OCI-LY1 (cell line): ENCODE data around the gene ACAP2.

Source experiments
- H2AFZ ChIP-seq: fragments of 200-600 bp; sonication (generic), shearing (Covaris generic); 2 replicates; pipeline ENCODE4 v1.6.0; 2014; ENCODE audit warnings: antibody characterized with exemption, mild to moderate bottlenecking, low read length
- H3F3A ChIP-seq: fragments of 200-600 bp; sonication (generic), shearing (Covaris generic); 2 replicates; pipeline ENCODE4 v1.6.0; 2014; ENCODE audit warnings: mild to moderate bottlenecking, antibody characterized with exemption, low read length, moderate library complexity; ENCODE audit not compliant: insufficient read depth
- H3K27ac ChIP-seq: fragments of 200-600 bp; sonication (generic); 2 replicates; pipeline ENCODE4 v1.5.1; 2014; ENCODE audit warnings: low read length, mixed run types, mild to moderate bottlenecking, low read depth; ENCODE audit not compliant: poor library complexity, severe bottlenecking
- H3K27me3 ChIP-seq: fragments of 200-600 bp; sonication (generic); 2 replicates; pipeline ENCODE4 v1.6.0; 2014; ENCODE audit warnings: antibody characterized with exemption, mild to moderate bottlenecking, low read length, moderate library complexity; ENCODE audit not compliant: insufficient read depth
- H3K36me3 ChIP-seq: fragments of 200-600 bp; sonication (generic); 2 replicates; pipeline ENCODE4 v1.6.1; 2014; ENCODE audit warnings: mild to moderate bottlenecking, antibody characterized with exemption, low read length, moderate library complexity, mixed read lengths; ENCODE audit not compliant: insufficient read depth
- H3K4me1 ChIP-seq: fragments of 200-600 bp; sonication (generic); 2 replicates; pipeline ENCODE4 v1.5.1; 2014; ENCODE audit warnings: mild to moderate bottlenecking, low read length, moderate library complexity; ENCODE audit not compliant: insufficient read depth, severe bottlenecking
- H3K4me2 ChIP-seq: fragments of 200-600 bp; sonication (generic), shearing (Covaris generic); 2 replicates; pipeline ENCODE4 v1.6.1; 2014; ENCODE audit warnings: low read length
- H3K4me3 ChIP-seq: fragments of 200-600 bp; sonication (generic); 2 replicates; pipeline ENCODE4 v1.5.1; 2014; ENCODE audit warnings: low read length, low read depth, mild to moderate bottlenecking, mixed read lengths; ENCODE audit not compliant: poor library complexity, severe bottlenecking
- H3K79me2 ChIP-seq: fragments of 200-600 bp; shearing (Covaris generic); 2 replicates; pipeline ENCODE4 v1.6.1; 2016; ENCODE audit warnings: mixed run types, low read length, mixed read lengths; ENCODE audit not compliant: insufficient read depth
- H3K9ac ChIP-seq: fragments of 200-600 bp; sonication (generic), shearing (Covaris generic); 2 replicates; pipeline ENCODE4 v1.6.1; 2014; ENCODE audit warnings: mild to moderate bottlenecking, low read length, mixed read lengths
- H3K9me2 ChIP-seq: fragments of 200-600 bp; sonication (generic), shearing (Covaris generic); 2 replicates; pipeline ENCODE4 v1.6.1; 2014; ENCODE audit warnings: low read depth, mild to moderate bottlenecking, low read length, mixed read lengths
- H3K9me3 ChIP-seq: fragments of 200-600 bp; shearing (Covaris generic); 2 replicates; pipeline ENCODE4 v1.6.1; 2014; ENCODE audit warnings: low read length, mixed read lengths
- H4K20me1 ChIP-seq: fragments of 200-600 bp; sonication (generic), shearing (Covaris generic); 2 replicates; pipeline ENCODE4 v1.6.0; 2016; ENCODE audit warnings: mild to moderate bottlenecking, low read length; ENCODE audit not compliant: insufficient read depth
- EZH2 ChIP-seq: fragments of 200-600 bp; sonication (generic), shearing (Covaris generic); IDR thresholded peaks from 2 replicates; pipeline ENCODE4 v1.8.0; 2017; ENCODE audit warnings: borderline replicate concordance, mixed run types, mild to moderate bottlenecking, antibody characterized with exemption, low read length, moderate library complexity, mixed read lengths
- TF ChIP-seq, protein P1 (sequence below): fragments of 200-600 bp; sonication (generic), shearing (Covaris generic); IDR thresholded peaks from 2 replicates; pipeline ENCODE4 v1.5.1; 2017; ENCODE audit warnings: mild to moderate bottlenecking, antibody characterized with exemption, low read length, moderate library complexity, mixed read lengths

ACAP2 gene

DNA sequence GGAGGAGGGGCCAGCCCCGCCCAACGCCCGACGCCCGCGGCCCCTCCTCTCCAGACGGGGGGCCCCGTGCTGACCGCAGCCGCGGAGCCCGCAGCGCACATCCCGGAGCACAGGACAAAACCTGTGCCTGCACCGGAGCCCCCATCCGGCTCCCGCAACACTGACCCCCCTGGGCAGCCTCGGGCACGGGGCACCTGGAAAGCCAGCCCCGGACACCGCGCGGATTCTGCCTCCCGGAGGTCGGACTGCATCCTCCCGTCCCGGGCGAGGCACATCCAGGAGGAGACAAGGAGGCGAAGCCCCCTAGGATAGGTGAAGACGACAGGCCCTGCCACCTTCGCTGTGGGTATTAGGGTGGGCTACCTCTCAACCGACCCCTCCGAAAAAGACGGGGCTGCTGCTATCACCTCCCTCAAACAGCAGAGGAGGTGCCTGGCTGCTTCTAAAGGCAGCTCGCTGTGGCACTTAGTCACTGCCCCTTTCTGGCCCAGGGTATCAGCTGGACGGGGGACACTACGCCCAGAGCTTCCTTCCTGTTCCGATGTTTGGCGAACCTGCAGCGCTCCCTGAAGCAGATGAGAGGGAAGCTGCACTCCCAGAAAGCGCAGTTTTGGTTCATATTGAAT is 182.4 kb downstream of the ACAP2 start:
- Histone ChIP-seq H4K20me1 (no peaks in the 10 kb centered on the region), H3K79me2 (no peaks in the 10 kb centered on the region), H3K4me2 (peak overlapping the region; percentile 94), H3K27me3 (no peaks in the 10 kb centered on the region), H3K9me2 (no peaks in the 10 kb centered on the region), H3K4me1 (peaks cover 25% of the 10 kb centered on the region), H3K9ac (peak overlapping the region; percentile 53), H3K9me3 (no peaks in the 10 kb centered on the region), H2AFZ (no peak overlapping the region), H3K4me3 (peak overlapping the region; percentile 66), H3K36me3 (no peaks in the 10 kb centered on the region; the same call in 1 of the 2 replicates), H3F3A (no peaks in the 10 kb centered on the region; the same call in 1 of the 2 replicates), H3K27ac (no peak overlapping the region)
- TF ChIP-seq, protein P1, sequence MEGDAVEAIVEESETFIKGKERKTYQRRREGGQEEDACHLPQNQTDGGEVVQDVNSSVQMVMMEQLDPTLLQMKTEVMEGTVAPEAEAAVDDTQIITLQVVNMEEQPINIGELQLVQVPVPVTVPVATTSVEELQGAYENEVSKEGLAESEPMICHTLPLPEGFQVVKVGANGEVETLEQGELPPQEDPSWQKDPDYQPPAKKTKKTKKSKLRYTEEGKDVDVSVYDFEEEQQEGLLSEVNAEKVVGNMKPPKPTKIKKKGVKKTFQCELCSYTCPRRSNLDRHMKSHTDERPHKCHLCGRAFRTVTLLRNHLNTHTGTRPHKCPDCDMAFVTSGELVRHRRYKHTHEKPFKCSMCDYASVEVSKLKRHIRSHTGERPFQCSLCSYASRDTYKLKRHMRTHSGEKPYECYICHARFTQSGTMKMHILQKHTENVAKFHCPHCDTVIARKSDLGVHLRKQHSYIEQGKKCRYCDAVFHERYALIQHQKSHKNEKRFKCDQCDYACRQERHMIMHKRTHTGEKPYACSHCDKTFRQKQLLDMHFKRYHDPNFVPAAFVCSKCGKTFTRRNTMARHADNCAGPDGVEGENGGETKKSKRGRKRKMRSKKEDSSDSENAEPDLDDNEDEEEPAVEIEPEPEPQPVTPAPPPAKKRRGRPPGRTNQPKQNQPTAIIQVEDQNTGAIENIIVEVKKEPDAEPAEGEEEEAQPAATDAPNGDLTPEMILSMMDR, result no peak
- TF ChIP-seq EZH2, result no peak

DNA sequence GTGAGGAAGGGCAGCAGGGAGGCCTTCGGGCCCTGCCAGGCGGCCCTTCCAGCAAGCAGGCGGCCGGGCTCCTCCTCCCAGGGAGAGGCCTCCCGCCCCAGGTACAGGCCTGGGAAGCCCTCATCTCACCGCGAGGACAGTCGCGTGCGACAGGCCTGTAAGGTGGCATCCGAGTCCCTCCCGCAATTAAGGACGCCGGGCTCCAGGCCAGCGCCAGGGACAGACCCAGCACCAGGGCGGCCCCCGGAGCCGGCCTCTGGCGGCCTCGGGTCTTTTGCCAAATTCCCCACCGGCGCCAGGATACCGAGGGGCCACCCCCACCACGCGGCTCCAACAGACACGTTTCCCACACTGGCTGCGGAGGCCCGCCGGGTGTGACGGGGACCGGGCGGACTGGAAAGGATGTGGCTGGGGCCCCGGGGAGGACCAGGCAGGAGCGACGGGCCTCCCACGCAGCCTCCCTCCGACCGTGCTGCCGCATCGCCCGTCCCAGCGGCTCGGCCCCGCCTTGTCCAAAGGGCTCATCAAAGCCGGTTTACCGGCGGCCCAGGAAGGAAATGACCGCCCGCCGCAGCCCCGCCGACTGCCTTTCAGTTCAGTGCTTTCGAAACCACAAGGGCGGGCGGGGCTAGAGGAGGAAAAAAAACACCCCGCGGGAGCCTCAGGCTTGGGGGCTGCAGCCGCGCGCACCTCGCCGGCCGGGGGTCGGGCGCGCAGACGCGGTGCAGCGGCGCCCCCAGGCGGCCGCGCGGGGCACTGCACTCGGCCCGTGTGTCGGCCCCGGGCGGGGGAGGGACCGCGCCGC is 183.1 kb downstream of the ACAP2 start:
- no peaks in the 10 kb centered on the region; the same call in 1 of the 2 replicates for H3K27me3 ChIP-seq
- no peaks in the 10 kb centered on the region for H3K9me3 ChIP-seq
- TF ChIP-seq, protein P1, result peak; percentile 38; the same call in 1 of the 2 replicates
- no peak for TF ChIP-seq EZH2
- no peak overlapping the region for H3K27ac ChIP-seq
- peak overlapping the region; percentile 25; the same call in 1 of the 2 replicates for H3K9ac ChIP-seq
- no peaks in the 10 kb centered on the region; the same call in 1 of the 2 replicates for H3K36me3 ChIP-seq
- H3K4me2 ChIP-seq, result peak overlapping the region; percentile 94
- no peaks in the 10 kb centered on the region for H3K79me2 ChIP-seq
- peaks cover 25% of the 10 kb centered on the region for H3K4me1 ChIP-seq
- H3F3A ChIP-seq, result no peaks in the 10 kb centered on the region; the same call in 1 of the 2 replicates
- H3K4me3 ChIP-seq, result peak overlapping the region; percentile 66
- no peak overlapping the region for H2AFZ ChIP-seq
- H4K20me1 ChIP-seq, result no peaks in the 10 kb centered on the region
- no peaks in the 10 kb centered on the region for H3K9me2 ChIP-seq

DNA sequence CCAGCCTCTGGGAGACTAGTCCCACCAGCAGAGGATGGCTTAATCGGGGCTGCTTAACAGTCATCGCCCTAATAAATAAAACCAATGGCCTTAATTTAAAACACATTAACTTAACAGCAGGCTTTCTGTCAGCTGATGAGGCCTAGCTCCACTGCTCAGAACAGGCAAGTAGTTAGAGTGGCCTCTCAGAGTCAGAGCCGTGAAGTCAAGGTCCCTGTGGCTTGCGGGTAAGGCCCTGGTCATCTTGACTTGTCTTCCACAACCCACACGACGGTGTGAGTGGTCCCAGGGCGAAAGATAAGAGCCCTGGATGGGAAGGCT is 183.7 kb downstream of the ACAP2 start:
- Histone ChIP-seq H3K4me1 (peaks cover 25% of the 10 kb centered on the region), H3K79me2 (no peaks in the 10 kb centered on the region), H3K27me3 (no peaks in the 10 kb centered on the region; the same call in 1 of the 2 replicates), H4K20me1 (no peaks in the 10 kb centered on the region), H3F3A (no peaks in the 10 kb centered on the region; the same call in 1 of the 2 replicates), H3K9ac (peak overlapping the region; percentile 25; the same call in 1 of the 2 replicates), H3K4me2 (peak overlapping the region; percentile 61), H3K27ac (no peak overlapping the region), H2AFZ (no peak overlapping the region), H3K4me3 (peak overlapping the region; percentile 66), H3K9me3 (no peaks in the 10 kb centered on the region), H3K9me2 (no peaks in the 10 kb centered on the region), H3K36me3 (no peaks in the 10 kb centered on the region; the same call in 1 of the 2 replicates)
- TF ChIP-seq, protein P1, result no peak
- no peak for TF ChIP-seq EZH2
